Heart left ventricle (tissue), 13 donors: ENCODE measurements around the gene MMP24OS.

ENCODE experiments used
- CTCF ChIP-seq, 12 donors: fragments of 200-600 bp; sonication (generic) in 4 of 12; IDR thresholded peaks; one replicate each; pipeline versions ENCODE4 v1.5.0 to v1.8.0; 2018 to 2022; ENCODE audit warnings: antibody characterized with exemption in 12 of 12, mild to moderate bottlenecking in 5 of 12
- POLR2A ChIP-seq, 2 donors: fragments of 450-650 bp; IDR thresholded peaks; one replicate each; pipeline ENCODE4 v1.6.1; 2017; ENCODE audit warnings: antibody characterized with exemption in 2 of 2, mild to moderate bottlenecking in 2 of 2, moderate library complexity in 2 of 2
- donor health status: ischemic (EF 13 %, LVEDD 7.1; RV severe dilation, severe dysfunction).
- donor health status: DM: no; HTN: yes; CAD: no.
- donor health status: DM: no; HTN: no; CAD: no.
- donor health status: ischemic (EF 25% LVEDD 6.9; RV normal size, moderate dysfunction).
- donor health status: ischemic (EF 25% LVEDD 5.7; RV mildly dilated, moderate dysfunction).
- donor health status: ischemic (EF 35%, LVEDD 5.7; RV mildly dilated, moderate dysfunction).
- donor health status: nonischemic (EF 11% LVEDD 7.7; RV severe dilation, severe dysfunction).
- donor health status: DM: yes; HTN: yes; CAD: no.
- donor health status: PGD.
- donor health status: ischemic (EF 29% LVEDD 5.4; RV normal size, mild dysfunction).
- donor health status: nonischemic (EF 23%, LVEDD 6.1; RV moderate dilation, normal function).

DNA sequence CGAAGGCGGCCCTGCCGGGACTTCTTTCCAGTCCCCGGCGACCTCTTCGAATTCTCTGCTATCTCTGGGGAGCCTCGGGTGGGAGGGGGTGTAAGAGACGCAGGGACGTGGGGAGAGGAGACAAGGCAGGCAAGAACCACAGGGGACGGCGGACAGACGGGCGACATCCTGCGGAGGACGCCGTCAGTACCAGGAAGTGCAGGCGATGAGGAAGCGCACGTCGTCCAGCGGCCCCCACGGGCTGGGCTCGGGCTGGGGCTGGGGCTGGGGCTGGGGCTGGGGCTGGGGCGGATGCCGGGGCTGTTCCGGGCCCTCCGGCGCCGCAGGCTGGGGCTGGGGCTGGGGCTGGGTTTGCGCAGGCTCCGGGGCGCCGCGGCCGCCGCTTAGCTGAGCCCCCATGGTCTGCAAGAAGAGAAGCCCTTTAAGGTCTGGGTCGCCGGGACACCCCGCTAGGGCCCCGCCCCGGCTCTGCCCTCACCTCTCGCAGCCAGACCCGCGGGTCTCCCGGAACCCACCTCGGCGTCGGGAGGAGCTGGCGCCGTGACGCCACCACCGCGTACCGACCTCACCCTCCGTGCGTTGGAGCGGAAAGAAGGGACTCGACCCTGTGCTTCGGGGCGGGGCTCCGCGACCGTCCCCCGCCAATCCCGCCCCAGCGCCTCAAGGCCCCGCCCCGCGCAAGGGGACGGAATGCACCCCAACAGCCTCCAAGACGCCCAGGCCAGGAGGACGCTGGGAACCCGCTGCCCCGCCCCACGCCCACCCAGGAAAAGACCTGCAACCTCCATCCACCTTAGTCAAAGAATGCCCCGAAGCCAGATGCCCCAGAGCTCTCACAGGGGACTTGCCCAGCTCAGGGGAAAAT lies at the start of gene MMP24OS:
- TF ChIP-seq CTCF (IDR thresholded peaks at IDR 0.05) (peak in 6 of 12 donors; percentile 12 to 43 (median 23)), POLR2A (IDR thresholded peaks at IDR 0.05) (peak; percentile 88 to 96)
